Osteoblast (primary cell): Measurements from ENCODE around the gene ASPSCR1. TPM values are rescaled to one million over a fixed set of nuclear protein-coding genes. Genes with fewer than 3 reads are reported as not detected.

ENCODE experiments used
- DNase-seq: peaks from one replicate; pipeline ENCODE4 v3.0.0; 2011; ENCODE audit warnings: low spot score, mixed read lengths; ENCODE audit not compliant: insufficient read length; ENCODE audit errors: missing footprints
- H2AFZ ChIP-seq: 2 replicates; pipeline ENCODE4 v1.6.0; 2011; ENCODE audit warnings: mild to moderate bottlenecking, low read length
- H3K27ac ChIP-seq: 2 replicates; pipeline ENCODE4 v1.5.1; 2011; ENCODE audit warnings: mild to moderate bottlenecking, low read depth, low read length, moderate library complexity
- H3K27me3 ChIP-seq: 2 replicates; pipeline ENCODE4 v1.6.0; 2012; ENCODE audit warnings: mild to moderate bottlenecking, control low read depth, inconsistent platforms, low read length, moderate library complexity; ENCODE audit not compliant: insufficient read depth
- H3K36me3 ChIP-seq: 2 replicates; pipeline ENCODE4 v1.5.1; 2011; ENCODE audit warnings: mild to moderate bottlenecking, low read length, control low read depth, moderate library complexity; ENCODE audit not compliant: insufficient read depth
- H3K4me1 ChIP-seq: 2 replicates; pipeline ENCODE4 v1.5.1; 2011; ENCODE audit warnings: mild to moderate bottlenecking, low read length, control low read depth, moderate library complexity; ENCODE audit not compliant: insufficient read depth
- H3K4me2 ChIP-seq: 2 replicates; pipeline ENCODE4 v1.6.0; 2011; ENCODE audit warnings: mild to moderate bottlenecking, low read length; ENCODE audit not compliant: insufficient read depth
- H3K4me3 ChIP-seq: fragments of 200-600 bp; sonication (generic); 3 replicates; pipeline ENCODE4 v1.5.1; 2012; ENCODE audit warnings: mild to moderate bottlenecking, low read length, inconsistent platforms; ENCODE audit not compliant: insufficient read depth
- H3K79me2 ChIP-seq: 2 replicates; pipeline ENCODE4 v1.6.0; 2012; ENCODE audit warnings: mild to moderate bottlenecking, low read length, control low read depth, inconsistent platforms; ENCODE audit not compliant: insufficient read depth
- H3K9me3 ChIP-seq: 2 replicates; pipeline ENCODE4 v1.5.1; 2011; ENCODE audit warnings: low read depth, low read length, control low read depth
- H4K20me1 ChIP-seq: 2 replicates; pipeline ENCODE4 v1.6.0; 2012; ENCODE audit warnings: mild to moderate bottlenecking, low read length, control low read depth; ENCODE audit not compliant: insufficient read depth
- total RNA-seq: library from RNA; depleted of rRNA; stranded (reverse); fragments of >200 nt; gene quantifications from 2 replicates; pipeline ENCODE4 v1.2.3, GENCODE V29; 2012
- TF ChIP-seq, protein P1 (sequence below): IDR thresholded peaks from 2 replicates; pipeline ENCODE4 v1.5.1; 2011; ENCODE audit warnings: mild to moderate bottlenecking, low read depth, low read length, moderate library complexity; ENCODE audit errors: extremely low read depth

The ASPSCR1 gene
- total RNA-seq, 1 donor, result 35.8 TPM

DNA sequence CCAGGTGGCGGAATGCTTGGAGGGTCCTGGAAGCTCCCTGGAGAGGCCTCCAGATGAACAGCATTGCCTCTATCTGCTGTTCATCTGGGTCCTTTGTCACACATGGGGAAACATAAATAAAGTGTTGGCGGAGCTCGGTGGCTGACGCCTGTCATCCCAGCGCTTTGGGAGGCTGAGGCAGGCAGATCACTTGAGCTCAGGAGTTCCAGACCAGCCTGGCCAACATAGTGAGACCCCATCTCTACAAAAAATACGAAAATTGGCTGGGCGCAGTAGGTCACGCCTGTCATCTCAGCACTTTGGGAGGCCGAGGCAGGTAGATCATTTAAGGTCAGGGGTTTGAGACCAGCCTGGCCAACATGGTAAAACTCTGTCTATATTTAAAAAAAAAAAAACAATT lies 32.6 kb upstream of the ASPSCR1 start:
- H2AFZ ChIP-seq, result no peak overlapping the region
- peaks cover 7% of the 10 kb centered on the region for H3K27me3 ChIP-seq
- no peak for DNase-seq
- H3K9me3 ChIP-seq, result no peaks in the 10 kb centered on the region
- H3K27ac ChIP-seq, result no peak overlapping the region
- H4K20me1 ChIP-seq, result no peaks in the 10 kb centered on the region
- H3K36me3 ChIP-seq, result no peaks in the 10 kb centered on the region
- H3K4me2 ChIP-seq, result no peak overlapping the region
- H3K4me3 ChIP-seq, result no peak overlapping the region
- no peaks in the 10 kb centered on the region for H3K4me1 ChIP-seq
- no peaks in the 10 kb centered on the region for H3K79me2 ChIP-seq
- TF ChIP-seq, protein P1, sequence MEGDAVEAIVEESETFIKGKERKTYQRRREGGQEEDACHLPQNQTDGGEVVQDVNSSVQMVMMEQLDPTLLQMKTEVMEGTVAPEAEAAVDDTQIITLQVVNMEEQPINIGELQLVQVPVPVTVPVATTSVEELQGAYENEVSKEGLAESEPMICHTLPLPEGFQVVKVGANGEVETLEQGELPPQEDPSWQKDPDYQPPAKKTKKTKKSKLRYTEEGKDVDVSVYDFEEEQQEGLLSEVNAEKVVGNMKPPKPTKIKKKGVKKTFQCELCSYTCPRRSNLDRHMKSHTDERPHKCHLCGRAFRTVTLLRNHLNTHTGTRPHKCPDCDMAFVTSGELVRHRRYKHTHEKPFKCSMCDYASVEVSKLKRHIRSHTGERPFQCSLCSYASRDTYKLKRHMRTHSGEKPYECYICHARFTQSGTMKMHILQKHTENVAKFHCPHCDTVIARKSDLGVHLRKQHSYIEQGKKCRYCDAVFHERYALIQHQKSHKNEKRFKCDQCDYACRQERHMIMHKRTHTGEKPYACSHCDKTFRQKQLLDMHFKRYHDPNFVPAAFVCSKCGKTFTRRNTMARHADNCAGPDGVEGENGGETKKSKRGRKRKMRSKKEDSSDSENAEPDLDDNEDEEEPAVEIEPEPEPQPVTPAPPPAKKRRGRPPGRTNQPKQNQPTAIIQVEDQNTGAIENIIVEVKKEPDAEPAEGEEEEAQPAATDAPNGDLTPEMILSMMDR, result no peak

DNA sequence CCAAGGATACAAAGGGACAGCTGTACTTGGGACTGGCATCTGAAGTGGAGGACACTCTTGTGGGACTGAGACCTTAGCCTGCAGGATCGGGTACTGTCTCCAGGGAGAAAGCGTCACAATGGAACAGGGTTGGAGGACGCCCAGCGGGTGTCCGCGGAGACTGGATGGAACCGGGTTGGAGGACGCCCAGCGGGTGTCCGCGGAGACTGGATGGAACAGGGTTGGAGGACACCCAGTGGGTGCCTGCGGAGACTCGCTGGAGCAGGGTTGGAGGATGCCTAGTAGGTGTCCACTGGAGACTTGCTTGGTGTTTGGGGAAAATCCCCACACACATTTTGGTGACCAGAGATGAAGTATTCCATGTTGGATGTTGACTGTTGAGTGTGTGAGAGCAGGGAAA lies 30.2 kb upstream of the ASPSCR1 start, which contains the start of gene MYADML2:
TSS of gene MYADML2 (minus strand) at position 45 of the 400 bp plus-strand sequence. CDS start 5,492 bp downstream, outside the sequence.
- DNase-seq, result no peak
- no peaks in the 10 kb centered on the region for H3K4me1 ChIP-seq
- H3K9me3 ChIP-seq, result no peaks in the 10 kb centered on the region
- H2AFZ ChIP-seq, result no peak within 1 kb of the TSS
- no peak within 1 kb of the TSS for H3K4me3 ChIP-seq
- no peaks in the 10 kb centered on the region for H3K79me2 ChIP-seq
- TF ChIP-seq, protein P1, result no peak
- H3K36me3 ChIP-seq, result no peaks in the 10 kb centered on the region
- no peak within 1 kb of the TSS for H3K4me2 ChIP-seq
- H4K20me1 ChIP-seq, result no peaks in the 10 kb centered on the region
- peaks cover 7% of the 10 kb centered on the region for H3K27me3 ChIP-seq
- H3K27ac ChIP-seq, result no peak within 1 kb of the TSS

DNA sequence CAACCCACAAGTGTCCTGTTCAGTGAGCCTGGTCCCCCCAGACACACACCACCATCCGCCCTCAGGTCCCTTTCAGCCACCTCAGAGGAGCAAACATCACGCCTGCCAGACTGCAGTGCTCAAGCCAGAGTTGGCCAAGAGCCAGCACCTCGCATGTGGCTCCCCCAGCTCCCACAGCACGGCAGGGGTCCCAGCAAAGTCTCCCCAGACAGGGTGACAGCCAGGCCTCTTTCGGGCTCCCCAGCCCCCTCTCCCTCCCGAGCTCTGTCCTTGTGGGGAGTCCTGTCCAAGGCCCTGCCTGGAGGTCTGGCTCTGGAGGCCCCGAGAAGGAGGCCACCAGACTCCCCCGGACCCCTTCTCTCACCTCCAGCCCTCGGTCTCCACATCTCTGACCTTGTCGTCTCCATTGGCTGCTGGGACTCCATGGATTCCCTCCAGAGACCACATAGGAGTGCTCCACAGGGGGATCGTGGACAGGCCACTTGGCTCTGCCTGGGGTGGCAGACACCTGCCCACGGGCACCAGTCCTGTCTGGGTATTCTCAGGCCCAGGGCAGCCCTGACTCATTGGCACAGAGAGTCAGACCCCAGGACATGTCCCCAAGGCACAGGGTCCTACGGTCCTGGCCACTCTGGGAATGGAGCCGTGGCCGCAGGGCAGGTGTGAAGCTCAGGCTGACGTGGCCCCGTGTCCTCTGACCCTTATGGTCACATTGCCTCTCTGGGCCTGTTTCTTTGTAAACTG lies 28.6 kb upstream of the ASPSCR1 start:
- no peak overlapping the region for H3K27ac ChIP-seq
- no peaks in the 10 kb centered on the region for H3K36me3 ChIP-seq
- no peak overlapping the region for H3K4me2 ChIP-seq
- H4K20me1 ChIP-seq, result no peaks in the 10 kb centered on the region
- TF ChIP-seq, protein P1, result no peak
- H3K79me2 ChIP-seq, result no peaks in the 10 kb centered on the region
- no peak for DNase-seq
- no peak overlapping the region for H2AFZ ChIP-seq
- H3K27me3 ChIP-seq, result peaks cover 7% of the 10 kb centered on the region
- H3K4me3 ChIP-seq, result no peak overlapping the region
- H3K9me3 ChIP-seq, result no peaks in the 10 kb centered on the region
- H3K4me1 ChIP-seq, result no peaks in the 10 kb centered on the region

DNA sequence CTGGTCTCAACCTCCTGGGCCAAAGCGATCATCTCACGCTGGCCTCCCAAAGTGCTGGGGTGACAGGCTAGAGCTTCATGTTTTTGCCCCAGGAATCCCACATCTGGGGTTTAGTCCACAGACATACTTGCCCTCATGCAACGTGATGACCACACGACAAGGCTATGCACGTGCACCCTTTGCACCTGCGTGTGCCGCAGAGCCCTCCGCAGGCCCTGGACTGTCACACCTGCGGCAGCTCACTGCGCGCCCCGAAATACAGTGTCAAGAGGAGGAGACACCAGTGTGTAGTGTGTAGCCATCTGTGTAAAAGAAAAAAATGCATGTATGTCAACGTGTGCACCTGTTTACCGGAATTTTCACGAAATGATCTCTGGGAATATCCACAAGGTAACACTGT lies 26.9 kb upstream of the ASPSCR1 start:
- DNase-seq, result no peak

More for the DNA sequence above, 26.9 kb upstream of the ASPSCR1 start:
- no peaks in the 10 kb centered on the region for H3K36me3 ChIP-seq
- no peak overlapping the region for H3K4me2 ChIP-seq
- no peaks in the 10 kb centered on the region for H3K79me2 ChIP-seq
- no peak overlapping the region for H3K4me3 ChIP-seq
- no peaks in the 10 kb centered on the region for H3K27me3 ChIP-seq
- TF ChIP-seq, protein P1, result no peak
- H2AFZ ChIP-seq, result no peak overlapping the region
- H3K4me1 ChIP-seq, result no peaks in the 10 kb centered on the region
- H3K27ac ChIP-seq, result no peak overlapping the region
- H3K9me3 ChIP-seq, result no peaks in the 10 kb centered on the region
- no peaks in the 10 kb centered on the region for H4K20me1 ChIP-seq
